ENCODE measurements around the gene CLCA4. TPM values are rescaled to one million over a fixed set of nuclear protein-coding genes. Genes with fewer than 3 reads are reported as not detected.

The CLCA4 gene
- total RNA-seq, 1 experiment from 2014 or later, result not detected

DNA sequence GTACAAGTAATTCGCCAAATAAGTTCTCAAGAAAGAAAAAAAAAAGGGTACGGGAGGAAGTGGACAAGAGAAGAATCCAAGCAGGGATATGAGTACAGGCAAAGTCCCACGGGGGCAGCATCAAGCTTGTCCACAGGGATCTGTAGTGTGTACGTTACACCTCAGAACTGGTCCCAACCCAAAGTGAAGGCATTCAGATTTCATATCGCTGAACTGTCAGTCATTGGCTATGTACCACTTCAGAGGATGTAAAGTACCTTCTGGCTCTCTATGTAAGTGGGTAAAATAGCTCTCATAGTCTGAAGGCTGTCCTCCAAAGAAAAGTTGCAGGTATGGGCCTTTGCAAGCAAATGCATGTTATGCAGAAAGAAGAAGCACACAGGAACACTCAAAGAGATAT is 8.1 kb upstream of the CLCA4 start:
- 0 out of 2 replicates have a peak, but pooled peaks cover 3% of the 10 kb centered on the region for H3K27me3 ChIP-seq (ENCODE audit: low read length)
- no peaks in the 10 kb centered on the region for H4K20me1 ChIP-seq (ENCODE audit: low read length)
- no peak overlapping the region for H3K9ac ChIP-seq (ENCODE audit: low read length)
- ATAC-seq (no peak), DNase-seq (no peak)
- CTCF ChIA-PET, result no interaction called here
- H3K36me3 ChIP-seq (ENCODE audit: low read depth, low read length), result no peaks in the 10 kb centered on the region
- no peak for TF ChIP-seq EZH2phosphoT487 (IDR thresholded peaks at IDR 0.05; ENCODE audit: borderline replicate concordance, low read length)
- TF ChIP-seq, protein P1, sequence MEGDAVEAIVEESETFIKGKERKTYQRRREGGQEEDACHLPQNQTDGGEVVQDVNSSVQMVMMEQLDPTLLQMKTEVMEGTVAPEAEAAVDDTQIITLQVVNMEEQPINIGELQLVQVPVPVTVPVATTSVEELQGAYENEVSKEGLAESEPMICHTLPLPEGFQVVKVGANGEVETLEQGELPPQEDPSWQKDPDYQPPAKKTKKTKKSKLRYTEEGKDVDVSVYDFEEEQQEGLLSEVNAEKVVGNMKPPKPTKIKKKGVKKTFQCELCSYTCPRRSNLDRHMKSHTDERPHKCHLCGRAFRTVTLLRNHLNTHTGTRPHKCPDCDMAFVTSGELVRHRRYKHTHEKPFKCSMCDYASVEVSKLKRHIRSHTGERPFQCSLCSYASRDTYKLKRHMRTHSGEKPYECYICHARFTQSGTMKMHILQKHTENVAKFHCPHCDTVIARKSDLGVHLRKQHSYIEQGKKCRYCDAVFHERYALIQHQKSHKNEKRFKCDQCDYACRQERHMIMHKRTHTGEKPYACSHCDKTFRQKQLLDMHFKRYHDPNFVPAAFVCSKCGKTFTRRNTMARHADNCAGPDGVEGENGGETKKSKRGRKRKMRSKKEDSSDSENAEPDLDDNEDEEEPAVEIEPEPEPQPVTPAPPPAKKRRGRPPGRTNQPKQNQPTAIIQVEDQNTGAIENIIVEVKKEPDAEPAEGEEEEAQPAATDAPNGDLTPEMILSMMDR (conservative IDR thresholded peaks at IDR 0.05; ENCODE audit: low read depth, low read length), result no peak
- TF ChIP-seq EZH2 (IDR thresholded peaks at IDR 0.05; ENCODE audit: low read length, unreplicated experiment), result no peak
- POLR2A ChIA-PET (ENCODE audit: unreplicated experiment), result no interaction called here
- no peak overlapping the region for H3K4me3 ChIP-seq (ENCODE audit: low read length)
- H3K27ac ChIP-seq (ENCODE audit: low read length), result no peak overlapping the region
- H3K4me1 ChIP-seq (ENCODE audit: insufficient read depth, low read length), result peaks cover 10% of the 10 kb centered on the region; the same call in 1 of the 2 replicates
- intact Hi-C loops (cut with micrococcal nuclease), result no loop called here
- H3K4me2 ChIP-seq (ENCODE audit: low read length), result no peak overlapping the region
- H3K79me2 ChIP-seq (ENCODE audit: low read length), result no peaks in the 10 kb centered on the region
- H3K9me3 ChIP-seq (ENCODE audit: low read length), result no peaks in the 10 kb centered on the region
- H2AFZ ChIP-seq (ENCODE audit: low read length), result no peak overlapping the region
- no peaks in the 10 kb centered on the region for H3K9me2 ChIP-seq (replicated peaks; ENCODE audit: low read length)
- no TSS peak for BruUV-seq (replicated peaks)
- no peaks in the 10 kb centered on the region for H3F3A ChIP-seq (ENCODE audit: low read length, unreplicated experiment)

- Histone ChIP-seq H3K27ac (ENCODE audit: low read length) (no peak overlapping the region), H4K20me1 (ENCODE audit: low read length) (no peaks in the 10 kb centered on the region), H3F3A (ENCODE audit: low read length, unreplicated experiment) (no peaks in the 10 kb centered on the region), H3K4me1 (ENCODE audit: insufficient read depth, low read length) (peaks cover 10% of the 10 kb centered on the region; the same call in 1 of the 2 replicates), H3K4me3 (ENCODE audit: low read length) (no peak overlapping the region), H3K79me2 (ENCODE audit: low read length) (no peaks in the 10 kb centered on the region), H2AFZ (ENCODE audit: low read length) (no peak overlapping the region), H3K36me3 (ENCODE audit: low read depth, low read length) (no peaks in the 10 kb centered on the region), H3K9me3 (ENCODE audit: low read length) (no peaks in the 10 kb centered on the region), H3K9ac (ENCODE audit: low read length) (no peak overlapping the region), H3K4me2 (ENCODE audit: low read length) (no peak overlapping the region), H3K9me2 (replicated peaks; ENCODE audit: low read length) (no peaks in the 10 kb centered on the region), H3K27me3 (ENCODE audit: low read length) (no peaks in the 10 kb centered on the region)
- intact Hi-C loops (cut with micrococcal nuclease), result no loop called here
- BruUV-seq (replicated peaks), result no TSS peak
- ATAC-seq, result no peak
- TF ChIP-seq, protein P1 (conservative IDR thresholded peaks at IDR 0.05; ENCODE audit: low read depth, low read length), result no peak
- TF ChIP-seq EZH2 (IDR thresholded peaks at IDR 0.05; ENCODE audit: low read length, unreplicated experiment) (no peak), EZH2phosphoT487 (IDR thresholded peaks at IDR 0.05; ENCODE audit: borderline replicate concordance, low read length) (no peak)
- POLR2A ChIA-PET (ENCODE audit: unreplicated experiment), result no interaction called here
- CTCF ChIA-PET, result no interaction called here
- no peak for DNase-seq
These were observed 5.0 kb upstream of the CLCA4 start for GRCh38 chr1:86541859-86542258.

DNA sequence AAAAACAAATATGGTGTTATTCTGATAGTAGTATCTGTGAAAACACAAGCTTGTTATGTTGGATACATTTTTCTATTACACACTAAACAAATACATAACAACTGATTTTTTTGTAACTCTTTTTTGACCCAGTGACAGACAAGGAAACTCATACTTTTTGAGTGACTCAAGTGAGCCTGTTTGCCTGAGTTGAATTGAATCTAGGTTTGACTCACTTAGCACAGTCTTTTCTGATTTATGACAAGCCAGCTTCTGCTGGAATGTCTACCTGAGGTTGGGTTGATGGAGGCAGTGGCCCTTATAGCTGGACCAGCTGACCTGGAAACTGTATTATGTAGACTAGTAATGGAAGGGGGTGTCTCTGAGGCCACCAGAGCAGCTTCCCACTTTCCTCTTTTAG is 4.2 kb upstream of the CLCA4 start:
- peaks cover 10% of the 10 kb centered on the region; the same call in 1 of the 2 replicates for H3K4me1 ChIP-seq (ENCODE audit: insufficient read depth, low read length)
- intact Hi-C loops (cut with micrococcal nuclease), result no loop called here
- TF ChIP-seq, protein P1 (conservative IDR thresholded peaks at IDR 0.05; ENCODE audit: low read depth, low read length), result no peak
- no peak for TF ChIP-seq EZH2 (IDR thresholded peaks at IDR 0.05; ENCODE audit: low read length, unreplicated experiment)
- no peaks in the 10 kb centered on the region for H3K9me3 ChIP-seq (ENCODE audit: low read length)
- DNase-seq (peak; percentile 78), ATAC-seq (peak; percentile 71)
- no peak overlapping the region for H3K27ac ChIP-seq (ENCODE audit: low read length)
- no peak overlapping the region for H3K4me3 ChIP-seq (ENCODE audit: low read length)
- H3K9ac ChIP-seq (ENCODE audit: low read length), result no peak overlapping the region
- POLR2A ChIA-PET (ENCODE audit: unreplicated experiment), result no interaction called here
- no peaks in the 10 kb centered on the region for H4K20me1 ChIP-seq (ENCODE audit: low read length)
- no peaks in the 10 kb centered on the region for H3F3A ChIP-seq (ENCODE audit: low read length, unreplicated experiment)
- CTCF ChIA-PET, result interaction anchor here (0.7 kb wide), 1 partner anchor 153 kb away, joined by 4 read pairs; no protein-coding TSS in a partner anchor
- no peaks in the 10 kb centered on the region for H3K9me2 ChIP-seq (replicated peaks; ENCODE audit: low read length)
- H3K79me2 ChIP-seq (ENCODE audit: low read length), result no peaks in the 10 kb centered on the region
- H3K4me2 ChIP-seq (ENCODE audit: low read length), result no peak overlapping the region
- H3K36me3 ChIP-seq (ENCODE audit: low read depth, low read length), result no peaks in the 10 kb centered on the region
- no peak overlapping the region for H2AFZ ChIP-seq (ENCODE audit: low read length)
- H3K27me3 ChIP-seq (ENCODE audit: low read length), result no peaks in the 10 kb centered on the region
- no TSS peak for BruUV-seq (replicated peaks)
